GM21619 (cell line): ENCODE data around the gene KDM2B.

Source experiments
- ATAC-seq: cut with Tn5 transposase; IDR thresholded peaks from one replicate; pipeline ENCODE4 v1.9.1; 2021; ENCODE audit not compliant: unreplicated experiment

KDM2B gene

GRCh38 chr12:121580959-121581685, at the start of gene KDM2B:
KDM2B (minus strand) TSS chr12:121581023; CDS start chr12:121580911, 112 bp downstream.
- ATAC-seq = no peak

- no peak for ATAC-seq
These were observed 47.7 kb upstream of the KDM2B start for GRCh38 chr12:121628536-121628935.

GRCh38 chr12:121628037-121628436, 47.2 kb upstream of the KDM2B start:
- ATAC-seq = no peak

- ATAC-seq = peak; percentile 33
These were observed 46.2 kb upstream of the KDM2B start for GRCh38 chr12:121626853-121627640.

- ATAC-seq = peak; percentile 53
These were observed 45.4 kb upstream of the KDM2B start, which contains the start of gene ORAI1 for GRCh38 chr12:121626087-121626852. ORAI1 (plus strand) TSS chr12:121626530.

- ATAC-seq = no peak
These were observed 39.6 kb upstream of the KDM2B start for GRCh38 chr12:121620333-121620891.

GRCh38 chr12:121618659-121619233, 37.9 kb upstream of the KDM2B start:
- ATAC-seq = no peak

GRCh38 chr12:121614872-121615467, 34.1 kb upstream of the KDM2B start:
- no peak for ATAC-seq

- no peak for ATAC-seq
These were observed 32.6 kb upstream of the KDM2B start for GRCh38 chr12:121613462-121613861.

- no peak for ATAC-seq
These were observed 30.5 kb upstream of the KDM2B start for GRCh38 chr12:121611306-121611705.

- ATAC-seq = no peak
These were observed 29.7 kb upstream of the KDM2B start for GRCh38 chr12:121610239-121611149.

- no peak for ATAC-seq
These were observed 27.5 kb upstream of the KDM2B start for GRCh38 chr12:121608301-121608700.

- ATAC-seq = no peak
These were observed 22.8 kb upstream of the KDM2B start for GRCh38 chr12:121603581-121603980.

- ATAC-seq = no peak
These were observed 21.9 kb upstream of the KDM2B start for GRCh38 chr12:121602766-121603165.

- ATAC-seq = no peak
These were observed 20.0 kb upstream of the KDM2B start for GRCh38 chr12:121600702-121601336.

GRCh38 chr12:121596526-121596925, 15.7 kb upstream of the KDM2B start:
- no peak for ATAC-seq

- ATAC-seq = no peak
These were observed 14.7 kb upstream of the KDM2B start for GRCh38 chr12:121595520-121595919.

- no peak for ATAC-seq
These were observed 11.5 kb upstream of the KDM2B start for GRCh38 chr12:121592320-121592719.
